Measurements from ENCODE around the gene HHATL. TPM values are rescaled to one million over a fixed set of nuclear protein-coding genes. Genes with fewer than 3 reads are reported as not detected.

Gene HHATL
- total and polyA plus RNA-seq, 4 donors = 0.39 to 2.7 (median 0.62) TPM

DNA sequence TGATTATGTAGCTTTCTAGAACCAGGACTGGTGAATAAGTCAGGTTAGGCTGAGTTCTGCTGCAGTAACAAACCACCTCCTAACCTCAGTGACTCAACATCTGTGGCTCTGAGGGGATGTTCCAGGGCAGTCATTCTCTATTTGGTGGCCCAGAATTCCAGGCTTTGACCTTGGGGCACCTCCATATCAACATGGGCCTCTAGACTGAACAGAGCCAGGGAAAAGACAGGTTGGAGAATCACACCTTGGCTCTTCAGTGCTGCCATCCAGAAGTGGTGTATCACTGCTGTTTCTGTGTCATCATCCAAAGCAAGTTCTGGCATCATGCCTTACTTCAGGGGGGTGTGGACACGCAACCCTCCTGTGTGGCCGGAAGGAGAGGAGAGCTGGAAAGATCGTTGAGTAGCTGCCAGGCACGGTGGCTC, 33.8 kb downstream of the HHATL start:
- TF ChIP-seq, protein P1, sequence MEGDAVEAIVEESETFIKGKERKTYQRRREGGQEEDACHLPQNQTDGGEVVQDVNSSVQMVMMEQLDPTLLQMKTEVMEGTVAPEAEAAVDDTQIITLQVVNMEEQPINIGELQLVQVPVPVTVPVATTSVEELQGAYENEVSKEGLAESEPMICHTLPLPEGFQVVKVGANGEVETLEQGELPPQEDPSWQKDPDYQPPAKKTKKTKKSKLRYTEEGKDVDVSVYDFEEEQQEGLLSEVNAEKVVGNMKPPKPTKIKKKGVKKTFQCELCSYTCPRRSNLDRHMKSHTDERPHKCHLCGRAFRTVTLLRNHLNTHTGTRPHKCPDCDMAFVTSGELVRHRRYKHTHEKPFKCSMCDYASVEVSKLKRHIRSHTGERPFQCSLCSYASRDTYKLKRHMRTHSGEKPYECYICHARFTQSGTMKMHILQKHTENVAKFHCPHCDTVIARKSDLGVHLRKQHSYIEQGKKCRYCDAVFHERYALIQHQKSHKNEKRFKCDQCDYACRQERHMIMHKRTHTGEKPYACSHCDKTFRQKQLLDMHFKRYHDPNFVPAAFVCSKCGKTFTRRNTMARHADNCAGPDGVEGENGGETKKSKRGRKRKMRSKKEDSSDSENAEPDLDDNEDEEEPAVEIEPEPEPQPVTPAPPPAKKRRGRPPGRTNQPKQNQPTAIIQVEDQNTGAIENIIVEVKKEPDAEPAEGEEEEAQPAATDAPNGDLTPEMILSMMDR (IDR thresholded peaks at IDR 0.05; ENCODE audit: control extremely low read depth, extremely low read depth) = no peak
- no peak overlapping the region for H3K4me3 ChIP-seq
- H3K36me3 ChIP-seq (ENCODE audit: control insufficient read depth in 4 of 4, insufficient read depth in 4 of 4, low read length in 4 of 4) = no peaks in the 10 kb centered on the region
- H3K27ac ChIP-seq (ENCODE audit: low read depth in 1 of 2, low read length in 1 of 2) = no peak overlapping the region
- DNase-seq (peak in 1 of 3 donors; percentile 14), ATAC-seq (ENCODE audit: insufficient read depth, low FRiP score) (no peak)
- H3K9me3 ChIP-seq (ENCODE audit: control insufficient read depth in 4 of 4, insufficient read depth in 3 of 4, low read length in 3 of 4) = peaks cover 0 to 8% (median 1%) of the 10 kb centered on the region in 4 donors
- 67 to 90% methylated on average over 4 of the region's 4 CpGs for WGBS, 2 donors
- peaks cover 0 to 7% (median 0%) of the 10 kb centered on the region in 5 donors for H3K4me1 ChIP-seq (ENCODE audit: control insufficient read depth in 5 of 5, insufficient read depth in 5 of 5, low read length in 5 of 5)
- H3K9ac ChIP-seq (ENCODE audit: insufficient read depth in 1 of 2, low read length in 2 of 2) = no peak overlapping the region
- no peaks in the 10 kb centered on the region for H3K27me3 ChIP-seq (ENCODE audit: control insufficient read depth in 3 of 3, insufficient read depth in 3 of 3, low read length in 2 of 3)

DNA sequence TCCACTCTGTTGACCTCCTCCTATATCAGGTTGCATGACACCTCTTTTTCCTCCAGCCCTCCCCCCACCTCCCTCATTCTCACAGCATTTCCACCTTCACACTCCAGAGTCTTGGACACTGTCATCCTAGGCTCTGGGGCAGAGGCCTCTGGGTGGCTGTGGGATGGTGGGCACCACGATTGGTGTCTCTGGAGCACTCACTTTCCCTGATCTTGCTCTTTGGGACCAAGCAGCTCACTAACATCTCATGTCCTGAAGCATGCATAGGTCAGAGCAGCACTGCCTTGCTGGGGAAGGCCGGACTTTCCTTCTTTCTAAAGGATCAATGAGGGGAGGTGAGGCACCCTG, 34.2 kb downstream of the HHATL start:
- no peaks in the 10 kb centered on the region for H3K27me3 ChIP-seq (ENCODE audit: control insufficient read depth in 3 of 3, insufficient read depth in 3 of 3, low read length in 2 of 3)
- no peak overlapping the region for H3K9ac ChIP-seq (ENCODE audit: insufficient read depth in 1 of 2, low read length in 2 of 2)
- H3K27ac ChIP-seq (ENCODE audit: low read depth in 1 of 2, low read length in 1 of 2) = no peak overlapping the region
- no peak overlapping the region for H3K4me3 ChIP-seq
- peaks cover 0 to 7% (median 0%) of the 10 kb centered on the region in 5 donors for H3K4me1 ChIP-seq (ENCODE audit: control insufficient read depth in 5 of 5, insufficient read depth in 5 of 5, low read length in 5 of 5)
- H3K9me3 ChIP-seq (ENCODE audit: control insufficient read depth in 4 of 4, insufficient read depth in 3 of 4, low read length in 3 of 4) = peaks cover 0 to 8% (median 1%) of the 10 kb centered on the region in 4 donors
- DNase-seq = peak in 1 of 3 donors; percentile 2
- 90 to 93% methylated on average over 2 of the region's 2 CpGs for whole genome bisulfite sequencing, 2 donors
- TF ChIP-seq, protein P1 (IDR thresholded peaks at IDR 0.05; ENCODE audit: control extremely low read depth, extremely low read depth) = no peak
- ATAC-seq (ENCODE audit: insufficient read depth, low FRiP score) = no peak
- H3K36me3 ChIP-seq (ENCODE audit: control insufficient read depth in 4 of 4, insufficient read depth in 4 of 4, low read length in 4 of 4) = no peaks in the 10 kb centered on the region

DNA sequence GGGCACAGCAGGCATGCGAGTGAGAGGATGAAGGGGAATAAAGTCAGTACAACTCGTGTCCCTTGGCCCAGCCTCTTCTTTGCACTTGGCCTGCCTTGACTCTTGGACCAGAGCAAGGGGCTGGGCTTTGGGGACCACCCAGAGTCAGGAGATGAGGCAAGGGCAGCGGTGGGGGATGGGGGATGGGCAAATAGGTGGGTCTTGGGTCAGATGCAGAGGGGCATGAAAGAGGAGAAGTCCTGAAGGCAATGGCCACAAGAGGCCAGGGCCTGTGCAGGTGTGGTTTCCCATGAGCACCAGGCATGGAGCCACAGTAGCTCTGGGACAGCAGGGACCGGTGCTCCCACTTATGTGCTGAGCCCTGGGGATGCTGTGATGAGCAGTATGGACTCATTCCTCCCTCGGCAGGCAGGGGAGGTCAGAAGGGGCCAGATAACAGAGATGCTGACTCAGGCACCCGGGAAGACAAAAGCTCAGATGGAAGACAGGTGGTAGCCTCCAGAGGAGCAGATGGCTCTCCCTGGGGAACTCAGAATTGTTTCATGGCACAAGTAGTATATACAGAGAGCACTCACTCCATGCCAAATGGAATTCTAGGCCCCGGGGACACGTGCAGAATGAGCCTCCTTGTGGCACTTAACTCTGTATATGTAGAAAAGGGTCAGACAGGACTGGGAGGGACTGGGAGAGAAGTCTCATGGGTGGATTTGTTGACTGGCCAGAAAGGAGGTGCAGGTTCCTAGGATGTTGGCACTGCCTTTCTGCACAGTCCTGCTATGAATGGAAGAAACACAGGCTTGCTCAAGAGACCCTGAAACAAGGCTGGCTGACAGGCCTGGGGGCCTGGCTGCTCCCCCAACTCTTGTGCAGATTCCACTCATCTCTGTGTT, 34.8 kb downstream of the HHATL start:
- WGBS, 2 donors = 50 to 66% methylated on average over 8 of the region's 8 CpGs
- peak in 1 of 3 donors; percentile 9 for DNase-seq
- TF ChIP-seq, protein P1 (IDR thresholded peaks at IDR 0.05; ENCODE audit: control extremely low read depth, extremely low read depth) = no peak

More for the DNA sequence above, 34.8 kb downstream of the HHATL start:
- peaks cover 0 to 7% (median 0%) of the 10 kb centered on the region in 5 donors for H3K4me1 ChIP-seq (ENCODE audit: control insufficient read depth in 5 of 5, insufficient read depth in 5 of 5, low read length in 5 of 5)
- H3K9ac ChIP-seq (ENCODE audit: insufficient read depth in 1 of 2, low read length in 2 of 2) = no peak overlapping the region
- H3K27me3 ChIP-seq (ENCODE audit: control insufficient read depth in 3 of 3, insufficient read depth in 3 of 3, low read length in 2 of 3) = no peaks in the 10 kb centered on the region
- no peak overlapping the region for H3K27ac ChIP-seq (ENCODE audit: low read depth in 1 of 2, low read length in 1 of 2)
- H3K36me3 ChIP-seq (ENCODE audit: control insufficient read depth in 4 of 4, insufficient read depth in 4 of 4, low read length in 4 of 4) = no peaks in the 10 kb centered on the region
- ATAC-seq (ENCODE audit: insufficient read depth, low FRiP score) = no peak
- H3K9me3 ChIP-seq (ENCODE audit: control insufficient read depth in 4 of 4, insufficient read depth in 3 of 4, low read length in 3 of 4) = peaks cover 0 to 6% (median 1%) of the 10 kb centered on the region in 4 donors
- no peak overlapping the region for H3K4me3 ChIP-seq
